Activated CD4-positive, alpha-beta T cell treated with anti-CD3 and anti-CD28 coated beads for 1 hour (primary cell): Measurements from ENCODE around the gene C2CD3.

ENCODE experiments used
- DNase-seq: peaks from one replicate; pipeline ENCODE4 v3.0.0-alpha.2; 2020

Gene C2CD3

GRCh38 chr11:74018331-74019005, 152.3 kb downstream of the C2CD3 start:
- DNase-seq = no peak

- no peak for DNase-seq
Observed at GRCh38 chr11:74017631-74018030, 153.2 kb downstream of the C2CD3 start.

- no peak for DNase-seq
Observed at GRCh38 chr11:74015919-74016684, 154.7 kb downstream of the C2CD3 start.

GRCh38 chr11:74014880-74015279, 155.9 kb downstream of the C2CD3 start:
- no peak for DNase-seq

GRCh38 chr11:74013141-74013540, 157.7 kb downstream of the C2CD3 start:
- DNase-seq = no peak

GRCh38 chr11:74012074-74012809, 158.6 kb downstream of the C2CD3 start:
- no peak for DNase-seq

GRCh38 chr11:74011360-74012073, 159.3 kb downstream of the C2CD3 start:
- DNase-seq = no peak

GRCh38 chr11:74010306-74011300, 160.2 kb downstream of the C2CD3 start:
- DNase-seq = no peak

GRCh38 chr11:74009675-74010305, 161.0 kb downstream of the C2CD3 start:
- DNase-seq = no peak

GRCh38 chr11:74009230-74009547, 161.6 kb downstream of the C2CD3 start:
- no peak for DNase-seq

GRCh38 chr11:74008373-74009229, 162.2 kb downstream of the C2CD3 start, which contains the start of gene UCP3:
Gene UCP3 (minus strand): TSS chr11:74009085. CDS start chr11:74007042, 2,043 bp downstream.
- DNase-seq = no peak

- no peak for DNase-seq
Observed at GRCh38 chr11:74007691-74008372, 163.0 kb downstream of the C2CD3 start.

- DNase-seq = no peak
Observed at GRCh38 chr11:74006743-74007304, 164.0 kb downstream of the C2CD3 start.

- DNase-seq = no peak
Observed at GRCh38 chr11:74005721-74006517, 164.9 kb downstream of the C2CD3 start.

- peak; percentile 76 for DNase-seq
Observed at GRCh38 chr11:74004759-74005615, 165.8 kb downstream of the C2CD3 start.

- DNase-seq = no peak
Observed at GRCh38 chr11:74004046-74004695, 166.6 kb downstream of the C2CD3 start.

GRCh38 chr11:74002832-74003231, 168.0 kb downstream of the C2CD3 start:
- no peak for DNase-seq
